Thyroid gland (tissue), 4 donors: ENCODE data around the gene MTREX.

ENCODE experiments used
- CTCF ChIP-seq, 6 experiments: fragments of 200-600 bp in 3 of 6; fragments of 450-650 bp in 3 of 6; sonication (generic) in 3 of 6; IDR thresholded peaks; one replicate each; pipeline ENCODE4 v1.5.1; 2016 to 2019; ENCODE audit warnings: antibody characterized with exemption in 6 of 6, mild to moderate bottlenecking in 2 of 6, inconsistent platforms in 1 of 6, moderate library complexity in 1 of 6
- POLR2A ChIP-seq, 2 donors: fragments of 450-650 bp; IDR thresholded peaks; one replicate each; pipeline ENCODE4 v1.6.1; 2017; ENCODE audit warnings: antibody characterized with exemption in 2 of 2, mild to moderate bottlenecking in 2 of 2, moderate library complexity in 1 of 2

GRCh38 chr5:55463613-55464012, 155.8 kb downstream of the MTREX start:
- TF ChIP-seq POLR2A (IDR thresholded peaks at IDR 0.05): no peak
- no peak for TF ChIP-seq CTCF (IDR thresholded peaks at IDR 0.05)
